OCI-LY3 (cell line): ENCODE data around the gene PGAP6.

Experiments used
- H2AFZ ChIP-seq: fragments of 200-600, 300-600 bp; shearing (Covaris generic); 2 replicates; pipeline ENCODE4 v1.6.0; 2014; ENCODE audit warnings: antibody characterized with exemption, low read depth, low read length
- H3K27ac ChIP-seq: fragments of 200-600, 300-600 bp; sonication (generic); 2 replicates; pipeline ENCODE4 v1.5.1; 2014; ENCODE audit warnings: mild to moderate bottlenecking, low read length, moderate library complexity, mixed read lengths
- H3K27me3 ChIP-seq: fragments of 200-600, 300-600 bp; sonication (generic); 2 replicates; pipeline ENCODE4 v1.6.1; 2014; ENCODE audit warnings: low read depth, low read length, mixed read lengths
- H3K36me3 ChIP-seq: fragments of 200-600, 300-600 bp; sonication (generic); replicated peaks from 2 replicates; pipeline ENCODE3; 2014; ENCODE audit warnings: low read depth, low read length, mixed read lengths
- H3K4me1 ChIP-seq: fragments of 300-600, 200-600 bp; sonication (generic); 2 replicates; pipeline ENCODE4 v1.6.1; 2014; ENCODE audit warnings: low read length, mixed read lengths
- H3K4me2 ChIP-seq: fragments of 200-600, 300-600 bp; sonication (generic); 2 replicates; pipeline ENCODE4 v1.6.1; 2014; ENCODE audit warnings: low read length, mixed read lengths
- H3K4me3 ChIP-seq: fragments of 300-600, 200-600 bp; sonication (generic); 2 replicates; pipeline ENCODE4 v1.5.1; 2014; ENCODE audit warnings: antibody characterized with exemption, mild to moderate bottlenecking, low read length, moderate library complexity
- H3K79me2 ChIP-seq: fragments of 300-600, 200-600 bp; shearing (Covaris generic); 2 replicates; pipeline ENCODE4 v1.6.1; 2014; ENCODE audit warnings: mild to moderate bottlenecking, low read length, mixed read lengths
- H3K9ac ChIP-seq: fragments of 300-600, 200-600 bp; shearing (Covaris generic); 2 replicates; pipeline ENCODE4 v1.6.0; 2014; ENCODE audit warnings: mild to moderate bottlenecking, low read length, moderate library complexity
- H3K9me3 ChIP-seq: fragments of 200-600, 300-600 bp; shearing (Covaris generic); 2 replicates; pipeline ENCODE4 v1.6.1; 2014; ENCODE audit warnings: low read length, mixed read lengths; ENCODE audit not compliant: insufficient read depth
- H4K20me1 ChIP-seq: fragments of 200-600, 300-600 bp; sonication (generic); 2 replicates; pipeline ENCODE4 v1.6.1; 2016; ENCODE audit warnings: low read length, mixed read lengths; ENCODE audit not compliant: insufficient read depth
- CTCF ChIP-seq: fragments of 200-600, 300-600 bp; sonication (generic); IDR thresholded peaks from 2 replicates; pipeline ENCODE4 v1.5.1; 2014; ENCODE audit warnings: antibody characterized with exemption, low read length, low read depth
- EZH2phosphoT487 ChIP-seq: fragments of 200-600 bp; shearing (Covaris generic); IDR thresholded peaks from 2 replicates; pipeline ENCODE4 v1.6.1; 2018; ENCODE audit warnings: antibody characterized with exemption, mixed run types, low read depth

PGAP6 gene

GRCh38 chr16:372302-372983 lies 9.3 kb downstream of the PGAP6 start:
- H3K4me3 ChIP-seq: no peak overlapping the region
- TF ChIP-seq CTCF (no peak), EZH2phosphoT487 (no peak)
- no peak overlapping the region for H3K4me2 ChIP-seq
- no peaks in the 10 kb centered on the region for H3K9me3 ChIP-seq
- no peak overlapping the region for H3K27ac ChIP-seq
- peaks cover 13% of the 10 kb centered on the region for H3K4me1 ChIP-seq
- H3K9ac ChIP-seq: no peak overlapping the region
- H3K27me3 ChIP-seq: no peaks in the 10 kb centered on the region
- H2AFZ ChIP-seq: no peak overlapping the region
- H3K36me3 ChIP-seq: peaks cover 8% of the 10 kb centered on the region
- H3K79me2 ChIP-seq: peaks cover 6% of the 10 kb centered on the region; the same call in 1 of the 2 replicates
- no peaks in the 10 kb centered on the region; the same call in 1 of the 2 replicates for H4K20me1 ChIP-seq

GRCh38 chr16:371515-372301 lies 10.1 kb downstream of the PGAP6 start:
- Histone ChIP-seq H3K9me3 (no peaks in the 10 kb centered on the region), H3K79me2 (peaks cover 6% of the 10 kb centered on the region; the same call in 1 of the 2 replicates), H3K27ac (no peak overlapping the region), H3K36me3 (peaks cover 10% of the 10 kb centered on the region), H2AFZ (no peak overlapping the region), H3K4me1 (peaks cover 13% of the 10 kb centered on the region), H3K4me2 (no peak overlapping the region), H3K9ac (no peak overlapping the region), H3K4me3 (no peak overlapping the region), H4K20me1 (no peaks in the 10 kb centered on the region; the same call in 1 of the 2 replicates), H3K27me3 (no peaks in the 10 kb centered on the region)
- TF ChIP-seq CTCF: no peak
- no peak for TF ChIP-seq EZH2phosphoT487

GRCh38 chr16:370979-371514 lies 10.7 kb downstream of the PGAP6 start:
- Histone ChIP-seq H2AFZ (peak overlapping the region; percentile 74; the same call in 1 of the 2 replicates), H3K4me1 (peaks cover 13% of the 10 kb centered on the region), H3K9ac (peak overlapping the region; percentile 67), H3K27me3 (no peaks in the 10 kb centered on the region), H3K36me3 (peaks cover 17% of the 10 kb centered on the region), H3K9me3 (no peaks in the 10 kb centered on the region), H3K4me3 (peak overlapping the region; percentile 68), H3K4me2 (peak overlapping the region; percentile 81), H3K27ac (peak overlapping the region; percentile 56), H4K20me1 (no peaks in the 10 kb centered on the region; the same call in 1 of the 2 replicates), H3K79me2 (peaks cover 6% of the 10 kb centered on the region; the same call in 1 of the 2 replicates)
- TF ChIP-seq EZH2phosphoT487 (no peak), CTCF (no peak)

- Histone ChIP-seq H3K9me3 (no peaks in the 10 kb centered on the region), H3K27ac (peak within 1 kb of the TSS; percentile 56), H4K20me1 (no peaks in the 10 kb centered on the region; the same call in 1 of the 2 replicates), H3K4me1 (peaks cover 13% of the 10 kb centered on the region), H3K36me3 (peaks cover 17% of the 10 kb centered on the region), H3K4me2 (peak within 1 kb of the TSS; percentile 86), H3K9ac (peak within 1 kb of the TSS; percentile 67), H3K4me3 (peak within 1 kb of the TSS; percentile 68), H2AFZ (peak within 1 kb of the TSS; percentile 74; the same call in 1 of the 2 replicates), H3K79me2 (peaks cover 6% of the 10 kb centered on the region; the same call in 1 of the 2 replicates), H3K27me3 (no peaks in the 10 kb centered on the region)
- no peak for TF ChIP-seq EZH2phosphoT487
- no peak for TF ChIP-seq CTCF
Observed at GRCh38 chr16:370443-370842, 11.3 kb downstream of the PGAP6 start, which contains the start of gene MRPL28. Gene MRPL28, minus strand, starts transcription at chr16:370538. Its CDS starts 320 bp downstream, at chr16:370218.
